ENCODE data around the gene FOS.

Gene FOS

GRCh38 chr14:75318353-75318752 lies 39.7 kb downstream of the FOS start:
- DNase-seq (ENCODE audit: low read depth) = no peak

GRCh38 chr14:75319021-75319420 lies 40.4 kb downstream of the FOS start:
- no peak for DNase-seq (ENCODE audit: low read depth)

- no peak for DNase-seq (ENCODE audit: low read depth)
Measured at GRCh38 chr14:75320196-75320595, 41.6 kb downstream of the FOS start.

- DNase-seq (ENCODE audit: low read depth) = no peak
Measured at GRCh38 chr14:75322746-75323145, 44.1 kb downstream of the FOS start.

GRCh38 chr14:75323571-75323970 lies 44.9 kb downstream of the FOS start:
- DNase-seq (ENCODE audit: low read depth) = no peak

GRCh38 chr14:75328558-75329155 lies 50.0 kb downstream of the FOS start:
- no peak for DNase-seq (ENCODE audit: low read depth)

GRCh38 chr14:75329369-75329768 lies 50.7 kb downstream of the FOS start:
- DNase-seq (ENCODE audit: low read depth) = no peak

GRCh38 chr14:75331471-75331870 lies 52.8 kb downstream of the FOS start:
- no peak for DNase-seq (ENCODE audit: low read depth)

Data from activated T-cell treated with anti-CD3 and anti-CD28 coated beads for 24 hours (primary cell).